Activated naive CD4-positive, alpha-beta T cell (primary cell): ENCODE data around the gene MICAL3.
"Not testable (repeated sequence)": the region's sequence is repeated elsewhere in the genome, so short reads cannot be mapped to it uniquely, and the experiment has no call there.

Experiments used
- DNase-seq, 4 experiments: peaks; one replicate each; lab custom pipeline; 2025; lab: John Stamatoyannopoulos, UW

MICAL3 gene

DNA sequence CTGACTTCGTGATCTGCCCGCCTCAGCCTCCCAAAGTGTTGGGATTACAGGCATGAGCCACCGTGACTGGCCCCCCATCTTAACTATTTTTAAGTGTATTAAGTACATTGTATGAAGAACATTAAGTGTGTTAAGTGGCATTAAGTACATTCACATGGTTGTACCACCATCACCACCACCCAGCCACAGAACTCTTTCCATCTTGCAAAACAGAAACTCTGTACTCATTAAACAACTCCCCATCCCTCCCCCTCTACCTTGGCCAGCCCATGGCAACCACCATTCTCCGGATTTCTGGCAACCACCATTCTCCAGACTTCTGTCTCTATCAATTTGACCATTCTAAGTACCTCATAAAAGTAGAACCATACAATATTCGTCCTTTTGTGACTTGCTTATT, 35.6 kb upstream of the MICAL3 start:
- no peak for DNase-seq

DNA sequence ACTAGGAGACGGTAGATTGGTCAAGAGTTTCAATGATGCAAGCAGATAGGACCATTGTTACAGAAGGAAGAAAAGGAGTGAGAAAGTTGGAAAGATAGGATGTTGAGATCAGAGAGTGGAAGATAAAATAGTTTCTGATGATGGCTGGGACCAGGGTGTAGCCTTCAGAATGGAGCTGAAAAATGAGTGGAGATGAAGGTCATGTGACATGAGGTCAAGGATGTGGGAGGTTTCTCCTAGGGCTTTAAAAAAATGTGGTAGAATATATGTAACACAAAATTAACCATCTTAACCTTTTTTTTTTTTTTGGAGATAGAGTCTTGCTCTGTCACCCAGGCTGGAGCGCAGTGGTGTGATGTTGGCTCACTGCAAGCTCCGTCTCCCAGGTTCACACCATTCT, 35.1 kb upstream of the MICAL3 start:
- DNase-seq = no peak

- DNase-seq = no peak
Measured at GRCh38 chr22:18059094-18059417, 34.7 kb upstream of the MICAL3 start.

DNA sequence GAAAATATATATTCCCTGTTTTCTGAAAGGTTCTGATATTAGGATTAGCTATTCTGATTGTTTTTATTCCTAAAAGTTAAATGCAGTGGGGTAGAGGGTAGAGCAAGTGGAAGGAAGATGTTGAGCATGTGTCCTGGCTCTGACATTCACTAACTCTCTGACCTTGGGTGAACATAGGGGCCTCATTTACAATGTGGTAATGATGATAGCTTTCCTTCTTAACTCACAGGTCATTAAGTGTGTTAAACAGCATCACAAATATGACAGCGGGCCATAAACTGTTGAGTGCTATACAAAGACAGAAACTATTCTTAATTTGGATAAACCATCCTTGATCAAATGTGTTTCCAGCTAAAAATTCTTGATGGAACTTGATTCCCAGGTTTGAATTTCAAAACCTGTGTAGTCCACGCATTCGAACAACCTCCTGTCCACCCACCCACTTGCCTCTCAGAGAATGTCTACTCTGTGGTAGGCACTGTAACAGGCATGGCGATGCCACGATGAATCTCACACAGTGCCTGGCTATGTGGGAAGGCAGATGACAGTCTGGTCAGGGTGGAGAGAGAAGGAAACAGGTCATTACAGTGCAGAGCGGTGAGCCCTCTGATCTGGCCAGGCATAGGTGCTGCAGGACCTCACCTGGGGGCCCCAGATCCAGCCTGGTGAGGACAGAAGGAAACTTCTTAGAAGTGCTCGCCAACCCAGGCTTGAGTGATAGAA, 34.2 kb upstream of the MICAL3 start:
- no peak for DNase-seq

GRCh38 chr22:18057568-18058209, 33.3 kb upstream of the MICAL3 start:
- DNase-seq = no peak

DNA sequence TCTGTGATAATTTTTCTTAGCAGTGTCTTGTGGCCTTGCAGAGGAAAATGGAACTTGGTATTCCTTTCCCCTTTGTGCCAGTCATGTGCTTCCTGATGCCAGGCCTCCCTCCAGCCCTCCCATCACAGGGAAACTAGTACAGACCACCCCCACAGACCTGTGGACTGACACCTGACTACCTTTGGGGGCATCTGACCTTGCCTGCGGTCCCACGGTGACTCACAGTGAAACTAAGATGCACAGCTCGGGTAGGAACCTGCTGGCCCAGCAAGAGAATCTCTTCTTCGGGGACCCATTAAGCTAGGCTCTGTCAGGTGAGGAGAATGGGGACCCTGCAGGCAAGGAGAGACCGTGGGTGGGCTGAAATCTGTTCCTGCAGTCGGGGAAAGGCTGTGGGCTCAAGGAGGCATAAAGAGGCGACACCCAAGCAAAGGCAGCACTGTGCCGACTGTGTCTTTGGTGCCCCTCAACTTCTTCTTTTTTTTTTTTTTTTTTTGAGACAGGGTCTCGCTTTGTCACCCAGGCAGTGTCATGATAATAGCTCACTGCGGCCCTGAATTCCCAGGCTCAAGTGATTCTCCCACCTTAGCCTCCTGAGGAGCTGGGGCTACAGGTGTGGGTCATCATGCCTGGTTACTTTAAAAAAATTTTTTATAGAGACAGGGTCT, 32.6 kb upstream of the MICAL3 start:
- DNase-seq = no peak

DNA sequence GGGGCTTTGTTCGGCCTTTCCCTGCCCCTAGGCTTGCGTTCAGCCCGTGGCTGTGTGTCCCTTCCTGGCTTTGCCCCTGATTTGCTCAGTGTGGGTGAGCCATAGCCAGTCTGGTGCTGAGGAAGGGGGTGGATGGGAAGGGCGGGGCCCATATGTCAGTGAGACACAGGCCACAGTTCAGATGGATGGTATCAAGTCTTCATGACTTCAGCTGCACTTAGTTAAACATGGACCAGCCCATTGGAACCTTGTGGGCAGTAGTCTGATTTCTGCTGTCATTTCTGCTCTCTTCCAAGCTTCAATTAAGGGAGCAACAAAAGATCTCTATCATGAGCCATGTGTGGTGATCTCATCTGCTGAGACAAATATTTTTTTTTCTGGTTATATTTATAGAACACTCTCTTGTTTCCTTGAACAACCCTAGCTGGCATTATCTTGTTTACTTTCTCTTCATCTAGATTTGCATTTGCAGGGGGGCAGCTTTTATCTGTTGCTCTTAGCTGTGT, 31.9 kb upstream of the MICAL3 start:
- DNase-seq = no peak

DNA sequence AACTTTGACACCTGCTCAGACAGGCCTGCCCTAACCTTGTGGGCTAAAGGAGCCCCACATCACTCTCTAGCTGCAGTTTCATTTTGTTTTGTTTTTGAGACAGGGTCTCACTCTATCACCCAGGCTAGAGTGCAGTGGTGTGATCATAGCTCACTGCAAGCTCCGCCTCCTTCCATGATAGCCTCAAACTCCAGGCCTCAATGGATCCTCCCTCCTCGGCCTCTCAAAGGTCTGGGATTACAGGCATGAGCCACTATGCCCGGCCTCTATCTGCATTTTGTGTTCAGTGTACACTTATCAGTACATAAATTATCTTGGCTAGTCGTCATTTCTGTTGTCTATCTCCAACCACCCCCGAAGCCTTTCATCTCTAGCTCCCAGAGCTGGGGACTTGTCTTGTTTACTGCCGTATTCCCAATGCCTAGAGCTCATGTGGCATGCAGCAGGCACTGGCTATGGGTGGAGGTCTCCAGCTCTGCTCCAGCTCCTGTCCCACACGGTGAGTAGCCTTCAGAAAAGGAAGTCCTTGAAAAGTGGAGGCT, 31.3 kb upstream of the MICAL3 start:
- no peak for DNase-seq

DNA sequence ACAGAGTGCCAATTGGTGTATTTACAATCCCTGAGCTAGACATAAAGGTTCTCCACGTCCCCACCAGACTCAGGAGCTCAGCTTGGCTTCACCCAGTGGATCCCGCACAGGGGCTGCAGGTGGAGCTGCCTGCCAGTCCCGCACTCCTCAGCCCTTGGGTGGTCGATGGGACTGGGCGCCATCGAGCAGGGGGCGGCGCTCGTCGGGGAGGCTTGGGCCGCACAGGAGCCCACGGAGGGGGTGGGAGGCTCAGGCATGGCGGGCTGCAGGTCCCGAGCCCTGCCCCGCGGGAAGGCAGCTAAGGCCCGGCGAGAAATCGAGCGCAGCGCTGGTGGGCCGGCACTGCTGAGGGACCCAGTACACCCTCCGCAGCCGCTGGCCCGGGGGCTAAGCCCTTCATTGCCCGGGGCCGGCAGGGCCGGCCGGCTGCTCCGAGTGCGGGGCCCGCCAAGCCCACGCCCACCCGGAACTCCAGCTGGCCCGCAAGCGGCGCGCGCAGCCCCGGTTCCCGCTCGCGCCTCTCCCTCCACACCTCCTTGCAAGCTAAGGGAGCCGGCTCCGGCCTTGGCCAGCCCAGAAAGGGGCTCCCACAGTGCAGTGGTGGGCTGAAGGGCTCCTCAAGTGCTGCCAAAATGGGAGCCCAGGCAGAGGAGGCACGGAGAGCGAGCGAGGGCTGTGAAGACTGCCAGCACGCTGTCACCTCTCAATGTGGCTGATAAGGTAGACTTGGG, 29.0 kb upstream of the MICAL3 start:
- DNase-seq = not testable (repeated sequence)

DNA sequence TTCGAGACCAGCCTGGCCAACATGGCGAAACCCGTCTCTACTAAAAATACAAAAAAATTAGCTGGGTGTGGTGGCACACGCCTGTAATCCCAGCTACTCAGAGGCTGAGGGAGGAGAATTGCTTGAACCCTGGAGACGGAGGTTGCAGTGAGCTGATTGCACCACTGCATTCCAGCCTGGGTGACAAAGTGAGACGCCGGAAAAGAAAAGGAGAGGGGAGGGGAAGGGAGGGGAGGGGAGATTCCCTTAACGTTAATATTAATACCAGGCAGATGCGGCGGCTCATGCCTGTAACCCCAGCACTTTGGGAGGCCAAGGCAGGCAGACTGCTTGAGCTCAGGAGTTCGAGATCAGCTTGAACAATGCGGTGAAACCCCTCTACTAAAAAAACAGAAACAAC, 26.8 kb upstream of the MICAL3 start:
- DNase-seq = not testable (repeated sequence)

- no peak for DNase-seq
Measured at GRCh38 chr22:18050065-18050464, 25.7 kb upstream of the MICAL3 start.

GRCh38 chr22:18048441-18048898, 24.1 kb upstream of the MICAL3 start:
- DNase-seq = no peak

- DNase-seq = no peak
Measured at GRCh38 chr22:18048041-18048440, 23.7 kb upstream of the MICAL3 start.

GRCh38 chr22:18045794-18046193, 21.4 kb upstream of the MICAL3 start:
- DNase-seq = no peak

DNA sequence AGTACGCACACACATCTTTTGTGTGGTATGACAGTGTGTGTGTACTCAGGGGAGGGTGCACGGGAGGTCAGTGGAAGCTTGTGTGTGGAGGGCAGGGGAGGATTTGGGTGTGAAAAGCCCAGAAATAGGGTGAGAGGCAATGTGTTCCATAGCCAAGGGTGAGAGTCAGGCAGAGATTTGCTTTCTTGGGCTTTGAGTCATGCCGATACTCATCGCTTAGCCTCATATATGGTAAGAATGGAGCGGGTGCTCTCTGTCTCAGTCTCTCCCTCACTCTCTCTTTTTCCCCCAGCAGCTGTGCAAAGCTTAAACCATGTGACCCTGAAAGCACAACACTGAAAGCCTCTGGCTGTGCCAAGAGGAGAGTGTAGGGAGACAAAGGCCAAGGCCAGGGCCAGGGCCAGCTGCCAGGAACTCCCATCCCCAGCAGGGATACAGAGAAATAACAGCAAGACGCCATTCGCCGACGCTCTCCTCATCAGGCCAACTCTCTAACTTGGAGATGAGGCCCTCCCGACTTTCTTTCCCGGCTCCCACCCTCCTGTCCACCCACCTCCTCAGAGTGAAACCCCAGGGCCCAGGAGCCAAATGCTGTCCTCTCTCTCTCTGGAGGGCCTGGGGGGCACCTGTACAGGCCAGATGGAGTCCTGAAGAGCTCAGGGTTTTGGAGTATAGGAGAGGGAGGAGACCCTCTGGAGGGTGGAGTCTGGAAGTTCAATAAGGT, 20.3 kb upstream of the MICAL3 start:
- no peak for DNase-seq

DNA sequence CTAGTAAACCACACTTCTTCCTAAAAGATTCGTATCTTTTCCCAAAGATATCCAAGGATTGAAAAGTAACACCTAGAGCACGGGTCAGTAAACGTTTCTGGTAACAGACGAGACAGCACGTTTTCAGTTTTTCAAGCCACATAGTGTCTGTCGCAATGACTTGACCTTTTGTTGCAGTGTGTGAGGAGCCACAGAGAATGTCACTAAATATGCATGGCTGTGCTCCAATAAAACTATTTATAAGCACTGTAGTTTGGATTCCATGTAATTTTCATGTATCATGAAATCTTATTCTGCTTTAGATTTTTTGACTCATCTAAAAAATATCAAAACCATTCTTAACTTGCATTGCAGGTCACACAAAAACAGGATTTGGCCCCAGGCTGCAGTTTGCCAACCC, 18.3 kb upstream of the MICAL3 start:
- no peak for DNase-seq

DNA sequence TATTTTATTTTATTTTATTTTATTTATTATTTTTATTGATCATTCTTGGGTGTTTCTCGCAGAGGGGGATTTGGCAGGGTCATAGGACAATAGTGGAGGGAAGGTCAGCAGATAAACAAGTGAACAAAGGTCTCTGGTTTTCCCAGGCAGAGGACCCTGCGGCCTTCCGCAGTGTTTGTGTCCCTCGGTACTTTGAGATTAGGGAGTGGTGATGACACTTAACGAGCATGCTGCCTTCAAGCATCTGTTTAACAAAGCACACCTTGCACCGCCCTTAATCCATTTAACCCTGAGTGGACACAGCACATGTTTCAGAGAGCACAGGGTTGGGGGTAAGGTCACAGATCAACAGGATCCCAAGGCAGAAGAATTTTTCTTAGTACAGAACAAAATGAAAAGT, 16.5 kb upstream of the MICAL3 start:
- not testable (repeated sequence) for DNase-seq

- DNase-seq = no peak
Measured at GRCh38 chr22:18035751-18036150, 11.4 kb upstream of the MICAL3 start.

DNA sequence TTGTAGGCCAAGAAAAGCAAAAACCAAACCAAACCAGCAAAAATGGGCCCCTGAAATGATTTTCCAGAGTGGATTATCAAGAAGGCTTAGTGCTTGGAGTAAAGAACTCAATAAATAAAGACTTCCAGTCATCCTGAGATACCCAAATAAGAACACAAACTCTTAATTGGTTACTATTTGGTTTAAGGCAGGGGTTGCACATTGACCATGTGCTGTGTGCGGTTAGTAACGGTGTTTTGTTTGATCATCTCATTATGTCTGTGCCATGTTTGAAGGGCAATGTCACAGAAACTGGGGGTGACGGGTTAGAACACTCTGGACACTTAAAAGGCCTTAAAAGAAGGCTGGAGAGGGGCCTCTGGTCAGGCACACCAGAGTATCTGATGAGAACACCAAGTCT, 9.7 kb upstream of the MICAL3 start:
- DNase-seq = no peak

GRCh38 chr22:18033204-18033998, 9.0 kb upstream of the MICAL3 start:
- no peak for DNase-seq
